Head of caudate nucleus (tissue), 42 donors: ENCODE results near the gene MAP2K2.

Experiments used
- DNase-seq, 42 donors: peaks; one replicate each; pipeline versions ENCODE4 v3.0.0 to v3.0.0-alpha.2; 2020 to 2021; ENCODE audit warnings: mixed read lengths in 7 of 42
- intact Hi-C: fragments of 100-400 bp; cut with DNase I; formaldehyde crosslinking; loops from one replicate; pipeline ENCODE4 v1.15.0; 2022

The MAP2K2 gene

GRCh38 chr19:4066176-4066606 is 57.7 kb downstream of the MAP2K2 start:
- DNase-seq = peak in 40 of 42 donors; percentile 41 to 86 (median 73)
- intact Hi-C loops = loop anchor here (5.0 kb wide), 2 partner anchors 56 to 79 kb away; partner anchors contain the start of genes EEF2 and MAP2K2

GRCh38 chr19:4065430-4066175 is 58.3 kb downstream of the MAP2K2 start:
- intact Hi-C loops = loop anchor here (2.0 to 5.0 kb wide), 3 partner anchors 57 to 78 kb away; partner anchors contain the start of genes EEF2, MAP2K2 and PIAS4
- peak; percentile 84 to 99 (median 97) for DNase-seq

GRCh38 chr19:4064496-4065260 is 59.2 kb downstream of the MAP2K2 start:
- DNase-seq = peak; percentile 40 to 91 (median 75)

GRCh38 chr19:4064149-4064495 is 59.8 kb downstream of the MAP2K2 start:
- peak in 12 of 42 donors; percentile 32 to 73 (median 50) for DNase-seq
- intact Hi-C loops = loop anchor here (2.0 kb wide), 1 partner anchor 57 kb away; the partner anchor contains the start of gene PIAS4

More at GRCh38 chr19:4064496-4065260, 59.2 kb downstream of the MAP2K2 start:
- intact Hi-C loops = loop anchor here (2.0 to 5.0 kb wide), 3 partner anchors 58 to 77 kb away; partner anchors contain the start of genes EEF2, MAP2K2 and PIAS4

GRCh38 chr19:4063369-4064148 is 60.4 kb downstream of the MAP2K2 start:
- DNase-seq = peak in 1 of 42 donors; percentile 33

GRCh38 chr19:4062419-4063368 is 61.2 kb downstream of the MAP2K2 start:
- no peak for DNase-seq
- intact Hi-C loops = no loop called here

More at GRCh38 chr19:4063369-4064148, 60.4 kb downstream of the MAP2K2 start:
- intact Hi-C loops = loop anchor here (2.0 kb wide), 1 partner anchor 57 kb away; the partner anchor contains the start of gene PIAS4

- DNase-seq = no peak
- intact Hi-C loops = no loop called here
These were observed 62.1 kb downstream of the MAP2K2 start for GRCh38 chr19:4061683-4062418.

- peak in 2 of 42 donors; percentile 17 to 51 for DNase-seq
These were observed 62.7 kb downstream of the MAP2K2 start for GRCh38 chr19:4061178-4061682.

GRCh38 chr19:4060621-4061177 is 63.2 kb downstream of the MAP2K2 start:
- intact Hi-C loops = no loop called here
- DNase-seq = peak in 1 of 42 donors; percentile 14

More at GRCh38 chr19:4061178-4061682, 62.7 kb downstream of the MAP2K2 start:
- intact Hi-C loops = no loop called here

GRCh38 chr19:4059891-4060620 is 63.9 kb downstream of the MAP2K2 start:
- intact Hi-C loops = no loop called here
- peak in 1 of 42 donors; percentile 16 for DNase-seq

- intact Hi-C loops = no loop called here
- DNase-seq = peak in 1 of 42 donors; percentile 14
These were observed 64.5 kb downstream of the MAP2K2 start for GRCh38 chr19:4059453-4059871.

GRCh38 chr19:4058693-4059452 is 65.0 kb downstream of the MAP2K2 start:
- DNase-seq = peak; percentile 65 to 91 (median 82)
- intact Hi-C loops = no loop called here

- DNase-seq = peak in 25 of 42 donors; percentile 39 to 89 (median 62)
- intact Hi-C loops = no loop called here
These were observed 65.8 kb downstream of the MAP2K2 start for GRCh38 chr19:4057931-4058692.

GRCh38 chr19:4055209-4055552 is 68.7 kb downstream of the MAP2K2 start:
- intact Hi-C loops = no loop called here
- DNase-seq = no peak
